ENCODE measurements around the gene CCDC78.

DNA sequence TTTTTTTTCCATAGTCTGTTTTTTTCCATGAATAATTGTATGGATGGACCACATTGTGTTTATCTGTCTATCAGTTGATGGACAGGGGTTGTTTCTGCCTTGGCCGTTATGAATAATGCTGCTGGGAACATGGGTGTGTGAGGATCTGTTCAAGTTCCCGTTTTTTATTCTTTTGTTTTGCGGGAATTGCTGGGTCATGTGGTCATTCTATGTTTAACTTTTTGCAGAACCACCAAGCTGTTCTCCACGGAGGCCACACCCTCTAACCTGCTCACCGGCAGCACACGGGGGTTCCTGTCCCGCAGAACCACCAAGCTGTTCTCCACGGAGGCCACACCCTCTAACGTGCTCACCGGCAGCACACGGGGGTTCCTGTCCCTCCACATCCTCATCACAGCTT lies 28.4 kb upstream of the CCDC78 start:
- TF ChIP-seq CTCF (IDR thresholded peaks at IDR 0.05), result no peak
- no peak for TF ChIP-seq POLR2AphosphoS5 (IDR thresholded peaks at IDR 0.05)

Data from transverse colon (tissue), 4 donors.